Liver (tissue), 9 donors: ENCODE results near the gene IDH3B. TPM values are rescaled to one million over a fixed set of nuclear protein-coding genes. Genes with fewer than 3 reads are reported as not detected.

Experiments
- DNase-seq: peaks from one replicate; pipeline ENCODE4 v3.0.0-alpha.2; 2017; ENCODE audit warnings: low spot score
- H3K27ac ChIP-seq, 2 donors: one replicate each; pipeline ENCODE4 v1.7.0; 2013; ENCODE audit warnings: inconsistent platforms in 2 of 2, low read length in 2 of 2, control low read depth in 1 of 2, low read depth in 1 of 2, mild to moderate bottlenecking in 1 of 2
- H3K27me3 ChIP-seq, 4 donors: one replicate each; pipeline versions ENCODE4 v1.6.1 to v1.7.0; 2013; ENCODE audit warnings: low read length in 3 of 4, inconsistent platforms in 1 of 4, mild to moderate bottlenecking in 1 of 4, moderate library complexity in 1 of 4; ENCODE audit not compliant: control insufficient read depth in 4 of 4, insufficient read depth in 4 of 4
- H3K36me3 ChIP-seq, 4 donors: one replicate each; pipeline versions ENCODE4 v1.6.1 to v1.7.0; 2013; ENCODE audit warnings: low read length in 3 of 4, mild to moderate bottlenecking in 3 of 4, low read depth in 1 of 4, moderate library complexity in 1 of 4; ENCODE audit not compliant: control insufficient read depth in 4 of 4, insufficient read depth in 3 of 4
- H3K4me1 ChIP-seq, 4 donors: one replicate each; pipeline versions ENCODE4 v1.6.1 to v1.7.0; 2013; ENCODE audit warnings: low read length in 3 of 4, mild to moderate bottlenecking in 3 of 4, moderate library complexity in 1 of 4; ENCODE audit not compliant: control insufficient read depth in 4 of 4, insufficient read depth in 4 of 4
- H3K4me3 ChIP-seq, 3 donors: one replicate each; pipeline versions ENCODE4 v1.6.1 to v1.7.0; 2013; ENCODE audit warnings: low read length in 3 of 3, control low read depth in 1 of 3, low read depth in 1 of 3, mild to moderate bottlenecking in 1 of 3
- H3K9ac ChIP-seq, 2 donors: one replicate each; pipeline ENCODE4 v1.7.0; 2013; ENCODE audit warnings: low read length in 2 of 2, mild to moderate bottlenecking in 2 of 2, moderate library complexity in 2 of 2, control low read depth in 1 of 2, low read depth in 1 of 2
- H3K9me3 ChIP-seq, 4 donors: one replicate each; pipeline versions ENCODE4 v1.6.1 to v1.7.0; 2013; ENCODE audit warnings: low read length in 3 of 4; ENCODE audit not compliant: control insufficient read depth in 4 of 4
- ATF3 ChIP-seq: IDR thresholded peaks from 2 replicates; pipeline ENCODE4 v1.6.1; 2016; ENCODE audit warnings: antibody characterized with exemption
- CTCF ChIP-seq: fragments of 150-350 bp; IDR thresholded peaks from 2 replicates; pipeline ENCODE4 v1.5.1; 2017; ENCODE audit warnings: improper control_type of control experiment, low read depth, low read length; ENCODE audit not compliant: missing input control
- EGR1 ChIP-seq, 2 donors: IDR thresholded peaks; 2 replicates each; pipeline ENCODE4 v1.6.1; 2016 to 2018; ENCODE audit warnings: antibody characterized with exemption in 2 of 2, low read depth in 2 of 2
- FOXA1 ChIP-seq: IDR thresholded peaks from 2 replicates; pipeline ENCODE4 v1.6.1; 2016; ENCODE audit warnings: antibody characterized with exemption
- FOXA2 ChIP-seq: IDR thresholded peaks from 2 replicates; pipeline ENCODE4 v1.6.1; 2016; ENCODE audit warnings: antibody characterized with exemption
- GABPA ChIP-seq, 2 donors: IDR thresholded peaks in 1 of 2; conservative IDR thresholded peaks in 1 of 2; 2 replicates each; pipeline ENCODE4 v1.6.1; 2016; ENCODE audit warnings: antibody characterized with exemption in 2 of 2, mild to moderate bottlenecking in 1 of 2, moderate library complexity in 1 of 2
- HNF4A ChIP-seq, 2 donors: conservative IDR thresholded peaks; 2 replicates each; pipeline ENCODE4 v1.6.1; 2016; ENCODE audit warnings: antibody characterized with exemption in 2 of 2, mild to moderate bottlenecking in 2 of 2
- HNF4G ChIP-seq: IDR thresholded peaks from 2 replicates; pipeline ENCODE4 v1.6.1; 2016; ENCODE audit warnings: antibody characterized with exemption
- JUND ChIP-seq, 2 donors: IDR thresholded peaks; 2 replicates each; pipeline ENCODE4 v1.6.1; 2016; ENCODE audit warnings: antibody characterized with exemption in 2 of 2
- MAX ChIP-seq: IDR thresholded peaks from 2 replicates; pipeline ENCODE4 v1.6.1; 2016; ENCODE audit warnings: antibody characterized with exemption
- NR2F2 ChIP-seq: IDR thresholded peaks from 2 replicates; pipeline ENCODE4 v1.6.1; 2016; ENCODE audit warnings: antibody characterized with exemption
- RAD21 ChIP-seq, 2 donors: IDR thresholded peaks; 2 replicates each; pipeline ENCODE4 v1.6.1; 2016; ENCODE audit warnings: antibody characterized with exemption in 2 of 2, mild to moderate bottlenecking in 2 of 2
- REST ChIP-seq: IDR thresholded peaks from 2 replicates; pipeline ENCODE4 v1.6.1; 2016; ENCODE audit warnings: antibody characterized with exemption, mild to moderate bottlenecking
- RXRA ChIP-seq, 2 donors: IDR thresholded peaks; 2 replicates each; pipeline ENCODE4 v1.6.1; 2017 to 2018; ENCODE audit warnings: antibody characterized with exemption in 2 of 2, mild to moderate bottlenecking in 1 of 2
- SP1 ChIP-seq: IDR thresholded peaks from 2 replicates; pipeline ENCODE4 v1.6.1; 2018; ENCODE audit warnings: antibody characterized with exemption, mild to moderate bottlenecking
- TAF1 ChIP-seq: conservative IDR thresholded peaks from 2 replicates; pipeline ENCODE4 v1.6.1; 2016; ENCODE audit warnings: antibody characterized with exemption, mild to moderate bottlenecking
- YY1 ChIP-seq: IDR thresholded peaks from 2 replicates; pipeline ENCODE4 v1.6.1; 2016; ENCODE audit warnings: antibody characterized with exemption, mild to moderate bottlenecking
- ZBTB33 ChIP-seq: IDR thresholded peaks from 2 replicates; pipeline ENCODE4 v1.6.1; 2016; ENCODE audit warnings: antibody characterized with exemption
- WGBS: extraction: QIAGEN DNeasy Blood & Tissue Kit; methylation state at CpG from one replicate; pipeline ENCODE4 v1.1.7; 2013; 5-methylcytosine and 5-hydroxymethylcytosine counted together
- polyA plus RNA-seq, 2 donors: library from polyadenylated mRNA; stranded (reverse) in 1 of 2; unstranded in 1 of 2; fragments of 200-250 nt in 1 of 2; fragments of >200 nt in 1 of 2; fragmentation: Nextera tagmentation in 1 of 2; extraction: Ambion mirVana in 1 of 2; gene quantifications; one replicate each; pipeline versions ENCODE4 v1.2.1 to v1.2.3, GENCODE V29; 2013 to 2015
- total RNA-seq, 2 donors: library from RNA; depleted of rRNA; stranded (reverse); fragments of >200 nt; gene quantifications; one replicate each; pipeline ENCODE4 v1.2.3, GENCODE V29; 2014
- donor health status: healthy.
- donor health status: healthy.
- donor health status: healthy.
- donor health status: healthy.
- donor health status: healthy.

Gene IDH3B
- total and polyA plus RNA-seq, 4 donors = 34.3 to 68.6 (median 52.7) TPM

- Histone ChIP-seq H3K27me3 (peaks cover 0 to 12% (median 0%) of the 10 kb centered on the region in 4 donors), H3K4me3 (no peak overlapping the region), H3K9ac (no peak overlapping the region), H3K4me1 (peaks cover 0 to 5% (median 0%) of the 10 kb centered on the region in 4 donors), H3K9me3 (no peaks in the 10 kb centered on the region), H3K36me3 (no peaks in the 10 kb centered on the region), H3K27ac (no peak overlapping the region)
- no peak for DNase-seq
- TF ChIP-seq NR2F2 = no peak
- no peak for TF ChIP-seq RXRA (IDR thresholded peaks at IDR 0.05)
- TF ChIP-seq HNF4G = no peak
- TF ChIP-seq GABPA (IDR thresholded peaks at IDR 0.05 in 1 of 2, conservative IDR thresholded peaks at IDR 0.05 in 1 of 2) = no peak
- TF ChIP-seq REST = no peak
- no peak for TF ChIP-seq JUND (IDR thresholded peaks at IDR 0.05)
- no peak for TF ChIP-seq TAF1
- no peak for TF ChIP-seq YY1
- no peak for TF ChIP-seq FOXA2
- TF ChIP-seq CTCF = no peak
- no peak for TF ChIP-seq HNF4A (conservative IDR thresholded peaks at IDR 0.05)
- TF ChIP-seq ATF3 = no peak
- whole genome bisulfite sequencing = 91% methylated on average over 4 of the region's 4 CpGs
Observed at GRCh38 chr20:2698186-2698817, 34.3 kb upstream of the IDH3B start.

- WGBS = 70% methylated on average over 3 of the region's 3 CpGs
- H3K27me3 ChIP-seq = peaks cover 0 to 12% (median 0%) of the 10 kb centered on the region in 4 donors
- H3K4me3 ChIP-seq = no peak overlapping the region
- H3K27ac ChIP-seq = no peak overlapping the region
- peaks cover 0 to 6% (median 0%) of the 10 kb centered on the region in 4 donors for H3K4me1 ChIP-seq
- TF ChIP-seq MAX (no peak), RXRA (IDR thresholded peaks at IDR 0.05) (no peak), HNF4A (conservative IDR thresholded peaks at IDR 0.05) (no peak), RAD21 (IDR thresholded peaks at IDR 0.05) (no peak), FOXA2 (no peak), EGR1 (IDR thresholded peaks at IDR 0.05; ENCODE audit: low read depth in 2 of 2) (no peak), FOXA1 (no peak), ATF3 (no peak), CTCF (no peak), YY1 (no peak), TAF1 (no peak), SP1 (no peak), ZBTB33 (no peak), HNF4G (no peak)
- no peaks in the 10 kb centered on the region for H3K36me3 ChIP-seq
- no peak overlapping the region for H3K9ac ChIP-seq
- no peak for DNase-seq
- no peaks in the 10 kb centered on the region for H3K9me3 ChIP-seq
Observed at GRCh38 chr20:2697768-2698167, 33.8 kb upstream of the IDH3B start.
